IMR-90 (cell line): ENCODE data around the gene WLS. TPM values are rescaled to one million over a fixed set of nuclear protein-coding genes. Genes with fewer than 3 reads are reported as not detected.

Experiments
- ATAC-seq: fragments of 200-7000 bp; cut with Tn5 transposase; 2 replicates; pipeline ENCODE4 v1.9.1; 2020; ENCODE audit warnings: low read depth, mild to moderate bottlenecking, moderate library complexity
- BruUV-seq: library from RNA; stranded (reverse); fragments of 400-500 nt; replicated peaks from 2 replicates; lab custom pipeline; 2021; lab: Mats Ljungman, UMichigan
- CTCF ChIA-PET: fragments of 300-600 bp; formaldehyde crosslinking; extraction: SDS; loops from one replicate; lab custom pipeline; 2021; ENCODE audit warnings: antibody characterized with exemption; lab: Yijun Ruan, JAX
- POLR2A ChIA-PET: fragments of 300-600 bp; sonication (Branson Sonifier 250); formaldehyde crosslinking; loops from one replicate; lab custom pipeline; 2022; ENCODE audit warnings: antibody characterized with exemption; ENCODE audit not compliant: unreplicated experiment; lab: Charles Lee
- DNase-seq: peaks from one replicate; pipeline ENCODE4 v3.0.0; 2013
- H2AFZ ChIP-seq: replicated peaks from 2 replicates; pipeline ENCODE3; 2013; ENCODE audit warnings: low read length, mild to moderate bottlenecking; ENCODE audit not compliant: poor library complexity
- H2AK5ac ChIP-seq: 2 replicates; pipeline ENCODE4 v1.6.1; 2013; ENCODE audit warnings: low read depth, low read length, inconsistent platforms
- H2AK9ac ChIP-seq: replicated peaks from 2 replicates; pipeline ENCODE3; 2013; ENCODE audit warnings: mild to moderate bottlenecking, low read depth, low read length, moderate library complexity; ENCODE audit not compliant: poor library complexity
- H2BK120ac ChIP-seq: 2 replicates; pipeline ENCODE4 v1.6.1; 2013; ENCODE audit warnings: low read depth, low read length, inconsistent platforms
- H2BK15ac ChIP-seq: 3 replicates; pipeline ENCODE4 v1.6.1; 2013; ENCODE audit warnings: low read depth, low read length, inconsistent platforms
- H2BK20ac ChIP-seq: 2 replicates; pipeline ENCODE4 v1.6.1; 2013; ENCODE audit warnings: low read depth, mild to moderate bottlenecking, inconsistent platforms, low read length, moderate library complexity
- H2BK5ac ChIP-seq: 2 replicates; pipeline ENCODE4 v1.6.1; 2013; ENCODE audit warnings: mild to moderate bottlenecking, low read depth, low read length, inconsistent platforms; ENCODE audit not compliant: poor library complexity, severe bottlenecking
- H3K14ac ChIP-seq: replicated peaks from 2 replicates; pipeline ENCODE4 v1.6.1; 2013; ENCODE audit warnings: low read depth, low read length, inconsistent platforms
- H3K18ac ChIP-seq: 2 replicates; pipeline ENCODE4 v1.6.1; 2013; ENCODE audit warnings: low read depth, low read length, control low read depth
- H3K23ac ChIP-seq: 2 replicates; pipeline ENCODE4 v1.6.1; 2013; ENCODE audit warnings: low read depth, low read length, inconsistent platforms
- H3K27ac ChIP-seq: 2 replicates; pipeline ENCODE4 v1.5.1; 2013; ENCODE audit warnings: mild to moderate bottlenecking, control low read depth, low read length; ENCODE audit not compliant: insufficient read depth
- H3K27me3 ChIP-seq: 2 replicates; pipeline ENCODE4 v1.6.1; 2013; ENCODE audit warnings: low read length; ENCODE audit not compliant: control insufficient read depth, insufficient read depth
- H3K36me3 ChIP-seq: 2 replicates; pipeline ENCODE4 v1.6.1; 2013; ENCODE audit warnings: low read length, mixed read lengths; ENCODE audit not compliant: control insufficient read depth, insufficient read depth
- H3K4ac ChIP-seq: 2 replicates; pipeline ENCODE4 v1.6.1; 2013; ENCODE audit warnings: low read depth, low read length, inconsistent platforms
- H3K4me1 ChIP-seq: 2 replicates; pipeline ENCODE4 v1.6.1; 2013; ENCODE audit warnings: low read length, mixed read lengths; ENCODE audit not compliant: control insufficient read depth, insufficient read depth
- H3K4me2 ChIP-seq: 2 replicates; pipeline ENCODE4 v1.6.1; 2013; ENCODE audit warnings: low read depth, mild to moderate bottlenecking, control low read depth, low read length, moderate library complexity
- H3K4me3 ChIP-seq: 2 replicates; pipeline ENCODE4 v1.5.1; 2013; ENCODE audit warnings: low read depth, mild to moderate bottlenecking, control low read depth, low read length, moderate library complexity; ENCODE audit not compliant: insufficient read depth
- H3K56ac ChIP-seq: 2 replicates; pipeline ENCODE4 v1.6.1; 2013; ENCODE audit warnings: low read length, inconsistent platforms; ENCODE audit not compliant: insufficient read depth; ENCODE audit errors: extremely low read depth
- H3K79me1 ChIP-seq, 2 experiments: 2 replicates each; pipeline ENCODE4 v1.6.1; 2013; ENCODE audit warnings: low read length in 2 of 2, inconsistent platforms in 1 of 2, low read depth in 1 of 2
- H3K9ac ChIP-seq: 2 replicates; pipeline ENCODE4 v1.6.1; 2013; ENCODE audit warnings: low read depth, low read length, control low read depth
- H3K9me1 ChIP-seq: 2 replicates; pipeline ENCODE4 v1.6.1; 2013; ENCODE audit warnings: low read length, inconsistent platforms; ENCODE audit not compliant: insufficient read depth
- H3K9me3 ChIP-seq: 2 replicates; pipeline ENCODE4 v1.6.1; 2013; ENCODE audit warnings: low read length; ENCODE audit not compliant: control insufficient read depth, insufficient read depth
- H4K20me1 ChIP-seq: 2 replicates; pipeline ENCODE4 v1.6.1; 2013; ENCODE audit warnings: low read length, inconsistent platforms; ENCODE audit not compliant: insufficient read depth
- H4K5ac ChIP-seq: 2 replicates; pipeline ENCODE4 v1.6.1; 2013; ENCODE audit warnings: mild to moderate bottlenecking, low read depth, low read length, control low read depth
- H4K8ac ChIP-seq, 2 experiments: 2 replicates each; pipeline ENCODE4 v1.6.1; 2013; ENCODE audit warnings: low read depth in 2 of 2, low read length in 2 of 2, control low read depth in 1 of 2, inconsistent platforms in 1 of 2
- H4K91ac ChIP-seq: 2 replicates; pipeline ENCODE4 v1.6.1; 2013; ENCODE audit warnings: low read depth, low read length, inconsistent platforms; ENCODE audit not compliant: insufficient read depth
- BHLHE40 ChIP-seq: fragments of 150-350 bp; IDR thresholded peaks from 2 replicates; pipeline ENCODE4 v1.6.1; 2016; ENCODE audit warnings: mild to moderate bottlenecking, low read depth, low read length
- CEBPB ChIP-seq: IDR thresholded peaks from 2 replicates; pipeline ENCODE4 v1.6.1; 2012; ENCODE audit warnings: low read depth, low read length, improper control_type of control experiment
- CHD1 ChIP-seq: IDR thresholded peaks from 2 replicates; pipeline ENCODE4 v1.6.1; 2012; ENCODE audit warnings: low read depth, low read length, improper control_type of control experiment
- FOS ChIP-seq: fragments of 150-350 bp; IDR thresholded peaks from 2 replicates; pipeline ENCODE4 v1.6.1; 2016; ENCODE audit warnings: low read depth, low read length
- MAFK ChIP-seq: IDR thresholded peaks from 2 replicates; pipeline ENCODE4 v1.6.1; 2012; ENCODE audit warnings: low read depth, low read length, improper control_type of control experiment
- MAZ ChIP-seq: IDR thresholded peaks from 2 replicates; pipeline ENCODE4 v1.6.1; 2012; ENCODE audit warnings: low read depth, mild to moderate bottlenecking, low read length, improper control_type of control experiment, moderate library complexity, borderline replicate concordance
- MXI1 ChIP-seq: IDR thresholded peaks from 2 replicates; pipeline ENCODE4 v1.6.1; 2012; ENCODE audit warnings: low read depth, mild to moderate bottlenecking, low read length, moderate library complexity, borderline replicate concordance
- NFE2L2 ChIP-seq: fragments of 150-350 bp; IDR thresholded peaks from 2 replicates; pipeline ENCODE4 v1.6.1; 2016; ENCODE audit warnings: low read depth, mild to moderate bottlenecking, low read length
- POLR2A ChIP-seq: IDR thresholded peaks from 2 replicates; pipeline ENCODE4 v1.6.1; 2012; ENCODE audit warnings: mild to moderate bottlenecking, low read depth, low read length
- RAD21 ChIP-seq: IDR thresholded peaks from 2 replicates; pipeline ENCODE4 v1.6.1; 2012; ENCODE audit warnings: low read length, improper control_type of control experiment
- RCOR1 ChIP-seq: IDR thresholded peaks from 2 replicates; pipeline ENCODE4 v1.6.1; 2012; ENCODE audit warnings: mild to moderate bottlenecking, low read length, improper control_type of control experiment; ENCODE audit not compliant: insufficient replicate concordance
- RFX5 ChIP-seq: IDR thresholded peaks from 2 replicates; pipeline ENCODE4 v1.8.0; 2012; ENCODE audit warnings: low read depth, mild to moderate bottlenecking, low read length, moderate library complexity
- SMC3 ChIP-seq: fragments of 150-350 bp; IDR thresholded peaks from 2 replicates; pipeline ENCODE4 v1.6.1; 2016; ENCODE audit warnings: low read depth, mild to moderate bottlenecking, antibody characterized with exemption, low read length, moderate library complexity
- WGBS, 2 experiments: methylation state at CpG; one replicate each; pipeline versions ENCODE4 v1.1.5 to v1.1.7; 2013; ENCODE audit warnings: missing lambda C conversion rate in 2 of 2; ENCODE audit not compliant: insufficient read length in 1 of 2; ENCODE audit errors: extremely low coverage in 2 of 2; 5-methylcytosine and 5-hydroxymethylcytosine counted together
- dilution Hi-C: fragments of 300-500 bp; cut with HindIII; formaldehyde crosslinking; loops from one replicate; pipeline ENCODE4 v1.14.3; 2018; ENCODE audit warnings: low sequenced_read_pairs; ENCODE audit not compliant: unreplicated experiment
- in situ Hi-C: fragments of 300-500 bp; cut with MboI; formaldehyde crosslinking; loops from 3 replicates; pipeline ENCODE4 v1.14.3; 2019; ENCODE audit warnings: low sequenced_read_pairs, inconsistent platforms, mixed read lengths
- intact Hi-C: fragments of 100-400 bp; cut with micrococcal nuclease; formaldehyde crosslinking; loops from 2 replicates; pipeline ENCODE4 v1.10.0; 2022
- polyA plus RNA-seq, 3 experiments: library from polyadenylated mRNA; depleted of rRNA; stranded (reverse); fragments of >200 nt; gene quantifications; 2 replicates each; pipeline ENCODE4 v1.2.3, GENCODE V29; 2012; ENCODE audit warnings: low replicate concordance in 1 of 3
- total RNA-seq: library from RNA; depleted of rRNA; stranded (reverse); fragments of >200 nt; gene quantifications from 2 replicates; pipeline ENCODE4 v1.2.3, GENCODE V29; 2012
- TF ChIP-seq, protein P1 (sequence below): fragments of 150-350 bp; IDR thresholded peaks from 2 replicates; pipeline ENCODE4 v1.6.1; 2016; ENCODE audit warnings: low read depth, mild to moderate bottlenecking, low read length, moderate library complexity, borderline replicate concordance
- TF ChIP-seq, protein P2 (sequence below): conservative IDR thresholded peaks from 2 replicates; pipeline ENCODE4 v1.5.1; 2012; ENCODE audit warnings: mild to moderate bottlenecking, low read depth, low read length, improper control_type of control experiment
- TF ChIP-seq, protein P3 (sequence below): fragments of 150-350 bp; IDR thresholded peaks from 2 replicates; pipeline ENCODE4 v1.6.1; 2017; ENCODE audit warnings: mild to moderate bottlenecking, antibody characterized with exemption, low read length, low read depth

Gene WLS
- total and polyA plus RNA-seq, 2 of the 4 experiments (the other 2 are of a cell fraction), result 152 to 157 TPM

DNA sequence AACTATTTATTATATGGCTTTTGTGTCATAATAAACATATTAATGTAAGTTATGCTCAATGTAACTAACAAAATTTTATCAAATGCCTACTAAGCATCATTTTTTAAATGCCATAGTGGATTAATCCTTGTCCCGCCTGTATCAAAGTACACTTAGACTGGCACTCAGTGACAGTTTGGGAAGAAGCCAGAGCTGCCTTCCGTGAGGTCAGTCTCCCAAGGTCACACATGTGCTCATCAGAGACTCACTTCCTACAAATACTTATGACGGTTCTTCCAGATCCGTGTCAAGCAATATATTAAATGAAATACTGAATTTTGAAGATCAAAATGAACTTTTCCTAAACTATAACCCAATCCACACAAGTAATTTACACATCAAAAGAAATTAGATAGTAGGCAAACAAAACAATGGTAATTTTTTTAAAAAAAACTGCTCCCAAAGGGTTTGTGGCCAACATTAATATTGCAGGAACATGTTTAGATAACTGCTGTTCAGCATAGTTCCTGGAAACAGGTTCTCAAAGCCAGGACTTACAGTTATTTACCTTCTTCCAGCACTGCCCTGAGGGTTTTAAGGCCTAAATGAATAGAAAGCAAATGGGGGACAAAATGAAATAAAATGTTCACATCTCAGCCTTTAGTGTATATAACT, 27.2 kb downstream of the WLS start:
- no peak overlapping the region for H4K8ac ChIP-seq
- H2AK5ac ChIP-seq, result no peak overlapping the region
- no peak overlapping the region; the same call in 1 of the 2 replicates for H4K5ac ChIP-seq
- no peak overlapping the region for H2BK5ac ChIP-seq
- no peak overlapping the region for H2BK15ac ChIP-seq
- ChIA-PET CTCF (no interaction called here), POLR2A (no interaction called here)
- no peak overlapping the region for H2BK20ac ChIP-seq
- H3K23ac ChIP-seq, result peak overlapping the region; percentile 23; the same call in 1 of the 2 replicates
- dilution Hi-C loops (no loop called here), in situ Hi-C loops (no loop called here), intact Hi-C loops (no loop called here)
- H4K91ac ChIP-seq, result no peak overlapping the region
- no peak for TF ChIP-seq NFE2L2
- TF ChIP-seq MAZ, result no peak
- no peak for TF ChIP-seq POLR2A
- no peak for TF ChIP-seq SMC3
- no peak for TF ChIP-seq FOS
- no peak for TF ChIP-seq CEBPB
- TF ChIP-seq RAD21, result no peak
- TF ChIP-seq, protein P1, sequence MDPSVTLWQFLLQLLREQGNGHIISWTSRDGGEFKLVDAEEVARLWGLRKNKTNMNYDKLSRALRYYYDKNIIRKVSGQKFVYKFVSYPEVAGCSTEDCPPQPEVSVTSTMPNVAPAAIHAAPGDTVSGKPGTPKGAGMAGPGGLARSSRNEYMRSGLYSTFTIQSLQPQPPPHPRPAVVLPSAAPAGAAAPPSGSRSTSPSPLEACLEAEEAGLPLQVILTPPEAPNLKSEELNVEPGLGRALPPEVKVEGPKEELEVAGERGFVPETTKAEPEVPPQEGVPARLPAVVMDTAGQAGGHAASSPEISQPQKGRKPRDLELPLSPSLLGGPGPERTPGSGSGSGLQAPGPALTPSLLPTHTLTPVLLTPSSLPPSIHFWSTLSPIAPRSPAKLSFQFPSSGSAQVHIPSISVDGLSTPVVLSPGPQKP, result no peak
- TF ChIP-seq RCOR1, result no peak
- no peak for TF ChIP-seq CHD1
- TF ChIP-seq BHLHE40, result no peak
- TF ChIP-seq, protein P2, sequence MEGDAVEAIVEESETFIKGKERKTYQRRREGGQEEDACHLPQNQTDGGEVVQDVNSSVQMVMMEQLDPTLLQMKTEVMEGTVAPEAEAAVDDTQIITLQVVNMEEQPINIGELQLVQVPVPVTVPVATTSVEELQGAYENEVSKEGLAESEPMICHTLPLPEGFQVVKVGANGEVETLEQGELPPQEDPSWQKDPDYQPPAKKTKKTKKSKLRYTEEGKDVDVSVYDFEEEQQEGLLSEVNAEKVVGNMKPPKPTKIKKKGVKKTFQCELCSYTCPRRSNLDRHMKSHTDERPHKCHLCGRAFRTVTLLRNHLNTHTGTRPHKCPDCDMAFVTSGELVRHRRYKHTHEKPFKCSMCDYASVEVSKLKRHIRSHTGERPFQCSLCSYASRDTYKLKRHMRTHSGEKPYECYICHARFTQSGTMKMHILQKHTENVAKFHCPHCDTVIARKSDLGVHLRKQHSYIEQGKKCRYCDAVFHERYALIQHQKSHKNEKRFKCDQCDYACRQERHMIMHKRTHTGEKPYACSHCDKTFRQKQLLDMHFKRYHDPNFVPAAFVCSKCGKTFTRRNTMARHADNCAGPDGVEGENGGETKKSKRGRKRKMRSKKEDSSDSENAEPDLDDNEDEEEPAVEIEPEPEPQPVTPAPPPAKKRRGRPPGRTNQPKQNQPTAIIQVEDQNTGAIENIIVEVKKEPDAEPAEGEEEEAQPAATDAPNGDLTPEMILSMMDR, result no peak
- no peak for TF ChIP-seq MXI1
- TF ChIP-seq, protein P3, sequence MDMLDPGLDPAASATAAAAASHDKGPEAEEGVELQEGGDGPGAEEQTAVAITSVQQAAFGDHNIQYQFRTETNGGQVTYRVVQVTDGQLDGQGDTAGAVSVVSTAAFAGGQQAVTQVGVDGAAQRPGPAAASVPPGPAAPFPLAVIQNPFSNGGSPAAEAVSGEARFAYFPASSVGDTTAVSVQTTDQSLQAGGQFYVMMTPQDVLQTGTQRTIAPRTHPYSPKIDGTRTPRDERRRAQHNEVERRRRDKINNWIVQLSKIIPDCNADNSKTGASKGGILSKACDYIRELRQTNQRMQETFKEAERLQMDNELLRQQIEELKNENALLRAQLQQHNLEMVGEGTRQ, result no peak
- no peak for TF ChIP-seq MAFK
- TF ChIP-seq RFX5, result no peak
- H3K27me3 ChIP-seq, result no peaks in the 10 kb centered on the region
- no peak overlapping the region for H3K4me2 ChIP-seq
- no peak overlapping the region for H3K18ac ChIP-seq
- no peak overlapping the region for H2AK9ac ChIP-seq
- H3K4me3 ChIP-seq, result no peak overlapping the region
- ATAC-seq (no peak), DNase-seq (no peak)
- no peak overlapping the region for H3K56ac ChIP-seq
- H3K36me3 ChIP-seq, result peaks cover 1% of the 10 kb centered on the region; the same call in 1 of the 2 replicates
- no peak overlapping the region for H3K4ac ChIP-seq
- no peaks in the 10 kb centered on the region for H3K9me3 ChIP-seq
- no peak overlapping the region for H2BK120ac ChIP-seq
- H3K4me1 ChIP-seq, result peaks cover 22% of the 10 kb centered on the region
- H3K27ac ChIP-seq, result no peak overlapping the region
- H3K9me1 ChIP-seq, result peaks cover 10% of the 10 kb centered on the region
- H4K20me1 ChIP-seq, result peaks cover 22% of the 10 kb centered on the region
- no peak overlapping the region for H2AFZ ChIP-seq
- H3K14ac ChIP-seq, result 0 out of 2 replicates have a peak overlapping the region, but pooled peaks have one; percentile 64
- H3K9ac ChIP-seq, result no peak overlapping the region
- H3K79me1 ChIP-seq, result peaks cover 44 to 64% of the 10 kb centered on the region in 2 experiments
- BruUV-seq, result no TSS peak
- no CpG with 5 or more reads among the region's 4 CpGs for WGBS, 2 experiments
